Measurements from ENCODE around the gene ORM2.

ORM2 gene

DNA sequence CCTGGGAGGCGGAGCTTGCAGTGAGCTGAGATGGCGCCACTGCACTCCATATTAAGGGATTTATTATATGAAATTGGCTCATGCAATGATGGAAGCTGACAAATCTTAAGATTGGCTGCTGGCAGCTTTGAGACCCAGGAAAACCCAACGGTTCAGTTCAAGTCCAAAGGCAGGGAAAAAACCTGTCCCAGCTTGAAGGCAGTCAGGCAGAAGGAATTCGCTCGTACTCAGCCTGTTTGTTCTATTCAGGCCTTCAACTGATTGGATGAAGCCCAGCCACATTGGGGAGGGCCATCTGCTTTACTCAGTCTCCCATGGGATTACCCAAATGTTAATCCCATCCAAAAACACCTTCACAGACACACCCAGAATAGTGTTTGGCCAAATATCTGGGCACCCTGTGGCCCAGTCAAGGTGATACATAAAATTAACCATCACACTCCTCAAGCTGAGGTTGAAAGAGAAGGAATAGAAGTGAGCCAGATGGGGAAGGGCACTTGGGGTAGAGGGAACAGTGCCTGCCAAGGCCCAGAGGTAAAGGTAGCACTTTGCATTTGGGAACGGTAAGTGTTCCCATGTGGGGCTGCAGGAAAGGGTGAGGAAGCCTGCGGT is 15.3 kb upstream of the ORM2 start:
- no peak overlapping the region for H3K4me3 ChIP-seq (ENCODE audit: low read depth, low read length)
- TF ChIP-seq, protein P1, sequence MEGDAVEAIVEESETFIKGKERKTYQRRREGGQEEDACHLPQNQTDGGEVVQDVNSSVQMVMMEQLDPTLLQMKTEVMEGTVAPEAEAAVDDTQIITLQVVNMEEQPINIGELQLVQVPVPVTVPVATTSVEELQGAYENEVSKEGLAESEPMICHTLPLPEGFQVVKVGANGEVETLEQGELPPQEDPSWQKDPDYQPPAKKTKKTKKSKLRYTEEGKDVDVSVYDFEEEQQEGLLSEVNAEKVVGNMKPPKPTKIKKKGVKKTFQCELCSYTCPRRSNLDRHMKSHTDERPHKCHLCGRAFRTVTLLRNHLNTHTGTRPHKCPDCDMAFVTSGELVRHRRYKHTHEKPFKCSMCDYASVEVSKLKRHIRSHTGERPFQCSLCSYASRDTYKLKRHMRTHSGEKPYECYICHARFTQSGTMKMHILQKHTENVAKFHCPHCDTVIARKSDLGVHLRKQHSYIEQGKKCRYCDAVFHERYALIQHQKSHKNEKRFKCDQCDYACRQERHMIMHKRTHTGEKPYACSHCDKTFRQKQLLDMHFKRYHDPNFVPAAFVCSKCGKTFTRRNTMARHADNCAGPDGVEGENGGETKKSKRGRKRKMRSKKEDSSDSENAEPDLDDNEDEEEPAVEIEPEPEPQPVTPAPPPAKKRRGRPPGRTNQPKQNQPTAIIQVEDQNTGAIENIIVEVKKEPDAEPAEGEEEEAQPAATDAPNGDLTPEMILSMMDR (IDR thresholded peaks at IDR 0.05; ENCODE audit: low read depth, low read length, missing control alignments), result no peak
- in situ Hi-C loops (cut with HindIII; ENCODE audit: low sequenced_read_pairs), result no loop called here
- DNase-seq (ENCODE audit: low read depth), result no peak

DNA sequence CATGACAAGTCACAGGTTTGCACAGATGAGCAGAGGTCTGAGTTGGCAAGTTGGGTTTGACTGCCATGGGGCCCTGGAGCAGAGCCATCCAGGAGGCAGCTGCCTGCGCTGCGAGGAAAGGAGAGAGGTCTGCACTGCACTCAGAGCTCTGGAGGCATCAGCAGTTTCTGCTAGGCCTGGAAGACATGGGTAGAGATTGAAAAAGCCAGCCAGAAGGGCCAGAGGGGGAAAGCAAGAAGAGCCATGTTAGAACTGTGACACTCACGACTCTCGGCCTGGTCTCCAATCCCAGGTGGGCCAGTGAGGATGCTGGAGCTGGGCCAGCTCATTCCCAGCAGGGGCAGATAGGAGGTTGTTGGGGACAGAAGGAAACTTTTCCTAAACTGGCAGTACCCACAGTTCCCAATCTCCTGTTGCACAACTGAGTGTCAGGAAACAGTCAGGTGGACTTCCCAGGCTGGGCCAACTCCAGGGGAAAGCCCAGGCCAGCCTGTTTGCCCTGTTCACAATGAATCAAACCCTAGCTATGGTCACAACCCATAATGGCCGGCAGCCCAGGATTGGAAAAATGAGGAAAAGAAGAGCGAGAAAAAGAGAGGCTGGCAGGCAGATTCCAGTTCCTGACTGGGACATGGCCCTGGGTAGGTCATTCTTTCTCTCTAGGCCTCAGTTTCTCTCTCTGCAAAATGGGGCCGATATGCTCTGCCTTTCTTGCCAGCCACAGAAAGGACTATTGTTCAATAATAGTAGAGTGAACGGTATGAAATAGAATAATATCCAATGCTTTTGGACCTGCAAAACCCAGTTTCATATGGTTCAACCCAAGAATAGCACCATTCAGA is 14.6 kb upstream of the ORM2 start:
- TF ChIP-seq, protein P1 (IDR thresholded peaks at IDR 0.05; ENCODE audit: low read depth, low read length, missing control alignments), result no peak
- DNase-seq (ENCODE audit: low read depth), result no peak
- in situ Hi-C loops (cut with HindIII; ENCODE audit: low sequenced_read_pairs), result no loop called here
- no peak overlapping the region for H3K4me3 ChIP-seq (ENCODE audit: low read depth, low read length)

DNA sequence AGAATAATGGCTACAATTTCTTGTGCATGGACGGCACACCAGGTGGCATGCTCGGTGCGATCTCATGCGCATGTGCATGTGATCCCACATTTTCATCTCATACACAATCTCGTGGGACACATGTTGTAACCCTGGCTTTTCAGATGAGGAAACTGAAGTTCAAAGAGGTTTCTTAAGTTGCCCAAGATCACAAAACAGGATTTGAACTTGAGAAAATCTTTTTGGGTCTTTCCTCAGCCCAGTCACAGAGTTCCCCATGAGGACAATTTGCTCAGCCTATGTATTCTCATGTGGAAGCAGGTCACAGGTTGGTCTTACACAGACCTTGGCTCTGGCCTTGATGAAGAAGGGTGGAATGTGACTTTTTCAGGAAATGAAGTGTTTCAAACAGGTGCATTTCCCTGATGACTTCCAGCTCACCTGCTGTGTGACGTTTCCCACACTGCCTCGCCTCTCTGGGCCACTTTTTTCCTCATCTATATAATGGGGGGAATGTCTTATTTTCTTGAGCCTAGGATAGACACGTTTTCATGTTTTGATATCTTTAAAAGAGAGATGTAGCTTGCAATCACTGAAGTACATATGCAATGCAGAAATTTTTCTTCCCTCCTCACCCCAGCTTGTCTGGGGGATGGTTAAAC is 13.8 kb upstream of the ORM2 start:
- TF ChIP-seq, protein P1 (IDR thresholded peaks at IDR 0.05; ENCODE audit: low read depth, low read length, missing control alignments), result no peak
- DNase-seq (ENCODE audit: low read depth), result no peak
- no peak overlapping the region for H3K4me3 ChIP-seq (ENCODE audit: low read depth, low read length)
- in situ Hi-C loops (cut with HindIII; ENCODE audit: low sequenced_read_pairs), result no loop called here

DNA sequence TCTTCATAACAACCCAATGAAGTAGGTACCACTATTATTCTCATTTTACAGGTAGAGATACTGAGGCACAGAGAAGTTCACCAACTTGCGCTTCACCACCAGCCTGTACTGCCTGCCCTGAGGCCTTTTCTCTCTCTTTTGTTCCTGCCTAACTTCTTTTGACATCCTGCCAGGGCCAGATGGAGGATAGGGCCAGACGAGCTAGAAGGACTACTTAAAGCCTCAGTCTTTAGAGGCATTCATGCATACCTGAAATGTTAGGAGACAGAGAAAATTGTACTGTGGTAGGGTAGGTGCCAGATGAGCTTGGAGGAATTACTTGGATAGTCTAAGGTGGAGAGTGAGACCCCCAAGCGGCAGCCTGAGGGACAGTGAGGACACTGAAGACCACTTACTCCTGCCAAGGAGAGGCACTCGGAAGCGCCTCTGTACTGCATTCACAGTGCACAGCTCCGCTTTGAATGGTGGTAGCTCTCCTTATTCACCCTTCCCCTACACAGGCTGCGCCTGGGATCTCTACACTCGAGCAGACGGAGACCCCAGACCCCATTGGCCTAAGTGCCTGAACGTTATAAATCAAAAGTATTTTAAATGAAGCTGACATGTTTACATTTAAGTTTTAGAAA is 13.0 kb upstream of the ORM2 start:
- no peak overlapping the region for H3K4me3 ChIP-seq (ENCODE audit: low read depth, low read length)
- TF ChIP-seq, protein P1 (IDR thresholded peaks at IDR 0.05; ENCODE audit: low read depth, low read length, missing control alignments), result no peak
- in situ Hi-C loops (cut with HindIII; ENCODE audit: low sequenced_read_pairs), result no loop called here
- no peak for DNase-seq (ENCODE audit: low read depth)

DNA sequence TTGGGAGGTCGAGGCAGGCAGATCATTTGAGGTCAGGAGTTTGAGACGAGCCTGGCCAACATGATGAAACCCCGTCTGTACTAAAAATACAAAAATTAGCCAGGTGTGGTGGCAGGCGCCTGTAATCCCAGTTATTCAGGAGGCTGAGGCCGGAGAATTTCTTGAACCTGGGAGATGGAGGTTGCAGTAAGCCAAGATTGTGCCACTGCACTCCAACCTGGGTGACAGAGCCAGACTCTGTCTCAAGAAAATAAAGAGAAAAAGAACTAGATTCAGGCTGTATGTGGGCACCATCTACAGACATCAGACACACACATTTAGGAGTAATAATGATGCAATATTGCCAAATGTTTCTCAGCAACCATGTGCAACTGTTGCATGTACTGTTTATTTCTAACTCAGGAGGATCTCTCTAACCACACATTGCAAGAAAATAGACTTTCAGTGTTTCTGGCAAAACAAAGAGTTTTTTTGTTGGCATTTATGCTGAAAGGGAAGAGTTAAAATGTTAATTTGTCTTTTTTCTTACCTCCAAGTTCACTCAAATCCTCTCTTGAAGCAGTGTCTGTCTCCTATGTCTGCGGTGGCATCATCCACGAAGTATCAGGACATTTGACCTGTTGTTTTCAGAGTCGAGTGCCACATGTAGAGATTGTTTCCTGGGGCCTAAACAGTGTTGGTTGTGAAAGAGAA is 11.9 kb upstream of the ORM2 start:
- H3K4me3 ChIP-seq (ENCODE audit: low read depth, low read length), result no peak overlapping the region
- no peak for DNase-seq (ENCODE audit: low read depth)
- in situ Hi-C loops (cut with HindIII; ENCODE audit: low sequenced_read_pairs), result no loop called here
- TF ChIP-seq, protein P1 (IDR thresholded peaks at IDR 0.05; ENCODE audit: low read depth, low read length, missing control alignments), result no peak

DNA sequence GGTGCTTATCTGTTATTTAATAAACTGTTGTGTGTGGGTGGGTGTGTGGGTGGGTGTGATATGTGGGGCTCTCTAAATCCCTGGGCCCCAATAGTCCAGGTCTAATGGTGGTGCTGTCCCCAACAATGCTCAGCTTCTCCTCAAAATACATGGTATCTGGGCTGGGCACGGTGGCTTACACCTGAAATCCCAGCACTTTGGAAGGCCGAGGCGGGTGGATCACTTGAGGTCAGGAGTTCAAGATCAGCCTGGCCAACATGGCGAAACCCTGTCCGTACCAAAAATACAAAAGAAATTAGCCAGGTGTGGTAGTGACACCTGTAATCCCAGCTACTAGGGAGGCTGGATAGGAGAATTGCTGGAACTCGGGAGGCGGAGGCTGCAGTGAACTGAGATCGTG is 11.3 kb upstream of the ORM2 start:
- no peak overlapping the region for H3K4me3 ChIP-seq (ENCODE audit: low read depth, low read length)
- in situ Hi-C loops (cut with HindIII; ENCODE audit: low sequenced_read_pairs), result no loop called here
- DNase-seq (ENCODE audit: low read depth), result no peak
- TF ChIP-seq, protein P1 (IDR thresholded peaks at IDR 0.05; ENCODE audit: low read depth, low read length, missing control alignments), result no peak
